ENCODE data around the gene NEK7. TPM values are rescaled to one million over a fixed set of nuclear protein-coding genes. Genes with fewer than 3 reads are reported as not detected.
"Not testable (repeated sequence)": the region's sequence is repeated elsewhere in the genome, so short reads cannot be mapped to it uniquely, and the experiment has no call there.

NEK7 gene
- polyA plus RNA-seq (ENCODE audit: insufficient read depth in 1 of 5, insufficient read length in 5 of 5, low replicate concordance in 1 of 5) = 10 to 100 TPM; 53.9 to 93.2 (median 72.8) TPM
- long read RNA-seq, donor 1, full-length matches to known transcripts = 32 of 32 reads
- long read RNA-seq, donor 1, partial matches to known transcripts = 0 of 32 reads
- long read RNA-seq, donor 1, other reads (novel, unspliced or antisense) = 0 of 32 reads
- long read RNA-seq, donor 2, full-length matches to known transcripts = 7 of 7 reads
- long read RNA-seq, donor 2, partial matches to known transcripts = 0 of 7 reads
- long read RNA-seq, donor 2, other reads (novel, unspliced or antisense) = 0 of 7 reads
- long read RNA-seq, donor 3, full-length matches to known transcripts = 18 of 144 reads
- long read RNA-seq, donor 3, partial matches to known transcripts = 126 of 144 reads
- long read RNA-seq, donor 3, other reads (novel, unspliced or antisense) = 0 of 144 reads
- long read RNA-seq, donor 4, full-length matches to known transcripts = 17 of 17 reads
- long read RNA-seq, donor 4, partial matches to known transcripts = 0 of 17 reads
- long read RNA-seq, donor 4, other reads (novel, unspliced or antisense) = 0 of 17 reads
- long read RNA-seq, donor 5, full-length matches to known transcripts = 17 of 17 reads
- long read RNA-seq, donor 5, partial matches to known transcripts = 0 of 17 reads
- long read RNA-seq, donor 5, other reads (novel, unspliced or antisense) = 0 of 17 reads
- long read RNA-seq, donor 6, full-length matches to known transcripts = 26 of 26 reads
- long read RNA-seq, donor 6, partial matches to known transcripts = 0 of 26 reads
- long read RNA-seq, donor 6, other reads (novel, unspliced or antisense) = 0 of 26 reads
- long read RNA-seq, donor 7, full-length matches to known transcripts = 18 of 18 reads
- long read RNA-seq, donor 7, partial matches to known transcripts = 0 of 18 reads
- long read RNA-seq, donor 7, other reads (novel, unspliced or antisense) = 0 of 18 reads
- long read RNA-seq, donor 8, full-length matches to known transcripts = 10 of 10 reads
- long read RNA-seq, donor 8, partial matches to known transcripts = 0 of 10 reads
- long read RNA-seq, donor 8, other reads (novel, unspliced or antisense) = 0 of 10 reads

DNA sequence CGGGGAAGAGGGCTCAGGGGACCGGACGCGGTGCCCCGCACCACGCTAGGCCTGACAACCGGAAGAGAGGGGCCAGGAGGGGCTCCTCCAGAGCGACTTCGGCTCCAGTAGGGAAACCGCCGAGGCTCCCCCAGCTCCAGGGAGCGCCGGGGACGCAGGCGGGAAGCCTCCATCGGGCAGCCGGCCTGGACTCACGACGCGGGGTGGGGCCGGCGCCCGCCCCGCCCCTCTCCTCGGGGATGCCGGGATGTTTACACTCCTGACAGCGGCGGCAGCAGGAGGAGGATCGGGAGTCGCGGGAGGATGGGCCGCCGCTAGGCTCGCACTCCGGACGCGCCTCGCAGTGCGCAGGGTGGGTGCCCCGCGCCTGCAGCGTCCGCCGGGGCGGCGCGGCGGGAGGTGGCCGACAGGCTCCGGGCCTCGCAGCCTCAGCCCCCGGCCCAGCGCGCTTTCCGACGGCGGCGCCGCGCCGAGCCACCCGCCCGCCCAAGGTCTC, at the start of gene NEK7:
NEK7 (plus strand) TSS at position 254 of the 496 bp plus-strand sequence. CDS start 75,583 bp downstream, outside the sequence.
- DNase-seq = peak; percentile 86 to 87

DNA sequence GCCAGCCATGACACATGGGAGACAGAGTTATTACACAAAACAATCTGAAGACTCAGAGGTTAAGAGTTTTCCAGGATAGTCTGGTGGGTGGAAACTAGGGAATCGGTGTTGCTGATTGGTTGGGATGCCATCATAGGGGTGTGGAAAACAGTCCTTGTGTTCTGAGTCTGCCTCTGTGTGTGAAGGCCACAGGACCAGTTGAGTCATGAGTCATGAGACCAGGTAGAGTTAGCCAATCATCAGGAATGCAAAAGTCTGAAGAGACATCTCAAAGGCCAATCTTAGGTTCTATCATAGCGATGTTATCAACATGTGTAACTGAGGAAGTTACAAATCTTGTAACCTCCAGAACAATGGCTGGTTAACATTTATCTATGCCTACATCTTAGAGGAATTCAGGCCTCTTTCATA, 49.7 kb upstream of the NEK7 start:
- DNase-seq = no peak

DNA sequence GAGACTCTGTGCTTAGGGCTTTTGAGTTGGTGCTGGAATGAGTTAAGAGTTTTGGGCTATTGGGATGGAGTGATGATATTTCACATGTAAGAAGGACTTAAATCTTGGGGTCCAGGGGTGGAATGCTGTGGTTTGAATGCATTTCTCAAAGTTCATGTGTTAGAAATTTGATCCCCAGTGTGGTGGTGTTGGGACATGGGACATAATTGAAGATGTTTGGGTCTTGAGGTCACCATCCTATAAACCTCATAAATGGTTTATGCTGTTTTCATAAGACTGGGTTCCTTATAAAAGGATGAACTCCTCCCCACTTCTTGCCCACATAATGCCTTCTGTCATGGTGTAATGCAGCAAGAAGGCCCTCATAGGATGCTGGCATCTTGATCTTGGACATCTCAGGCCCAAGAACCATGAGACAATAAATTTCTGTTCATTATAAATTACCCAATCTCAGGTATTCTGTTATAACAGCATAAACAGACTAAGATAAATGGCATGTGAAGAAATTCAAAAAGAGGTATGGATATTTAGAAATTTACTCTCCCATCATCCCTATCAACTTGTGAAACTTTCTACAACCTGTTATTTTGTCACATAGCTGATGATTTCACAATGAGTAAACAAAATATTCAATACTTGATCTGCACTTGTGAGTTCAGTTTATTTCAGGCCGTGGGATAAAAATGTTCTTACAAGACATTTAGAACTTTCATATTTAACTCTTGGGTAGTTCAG, 48.0 kb upstream of the NEK7 start:
- DNase-seq = no peak

DNA sequence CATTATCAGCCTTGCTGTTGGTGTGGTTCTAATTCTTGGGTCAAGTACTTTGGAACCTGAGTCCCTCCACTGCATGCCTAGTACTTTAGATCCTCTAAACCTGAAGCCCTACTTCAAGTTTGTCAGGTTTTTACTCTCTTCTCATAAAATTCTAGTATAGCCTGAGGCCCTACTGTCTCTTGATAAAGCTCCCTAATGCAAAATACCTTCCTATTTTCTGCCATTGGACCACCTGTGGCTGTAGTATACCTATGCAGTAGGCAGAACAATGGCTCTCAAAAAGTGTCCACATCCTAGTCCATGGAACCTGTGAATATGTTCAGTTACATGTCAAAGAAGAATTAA, 47.5 kb upstream of the NEK7 start:
- DNase-seq = no peak

- DNase-seq = no peak
Measured at GRCh38 chr1:198113342-198113750, 43.5 kb upstream of the NEK7 start.

GRCh38 chr1:198116069-198116468, 40.7 kb upstream of the NEK7 start:
- DNase-seq = no peak

- DNase-seq = no peak
Measured at GRCh38 chr1:198116469-198116868, 40.3 kb upstream of the NEK7 start.

GRCh38 chr1:198117267-198117666, 39.5 kb upstream of the NEK7 start:
- DNase-seq = no peak

DNA sequence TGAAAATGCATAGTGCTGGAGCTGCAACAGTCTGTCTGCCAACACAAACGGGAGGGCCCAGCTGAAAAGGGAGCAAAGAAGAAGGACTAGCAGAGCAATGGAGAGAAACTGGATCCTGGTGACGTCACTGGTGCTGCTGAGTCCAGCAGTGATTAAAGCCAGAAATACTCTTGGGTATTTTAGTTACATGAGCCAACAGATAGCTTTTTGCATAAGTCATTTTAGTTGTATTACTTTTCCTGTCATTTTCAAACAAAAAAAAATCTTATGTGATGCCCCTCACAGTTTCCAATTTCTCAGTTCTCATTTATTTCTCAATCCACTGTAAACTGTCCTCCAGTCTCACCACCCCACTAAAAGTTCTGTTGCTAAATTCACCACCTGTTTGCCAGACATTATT, 38.7 kb upstream of the NEK7 start:
- DNase-seq = peak; percentile 51 to 59

GRCh38 chr1:198119906-198120305, 36.9 kb upstream of the NEK7 start:
- no peak for DNase-seq

DNA sequence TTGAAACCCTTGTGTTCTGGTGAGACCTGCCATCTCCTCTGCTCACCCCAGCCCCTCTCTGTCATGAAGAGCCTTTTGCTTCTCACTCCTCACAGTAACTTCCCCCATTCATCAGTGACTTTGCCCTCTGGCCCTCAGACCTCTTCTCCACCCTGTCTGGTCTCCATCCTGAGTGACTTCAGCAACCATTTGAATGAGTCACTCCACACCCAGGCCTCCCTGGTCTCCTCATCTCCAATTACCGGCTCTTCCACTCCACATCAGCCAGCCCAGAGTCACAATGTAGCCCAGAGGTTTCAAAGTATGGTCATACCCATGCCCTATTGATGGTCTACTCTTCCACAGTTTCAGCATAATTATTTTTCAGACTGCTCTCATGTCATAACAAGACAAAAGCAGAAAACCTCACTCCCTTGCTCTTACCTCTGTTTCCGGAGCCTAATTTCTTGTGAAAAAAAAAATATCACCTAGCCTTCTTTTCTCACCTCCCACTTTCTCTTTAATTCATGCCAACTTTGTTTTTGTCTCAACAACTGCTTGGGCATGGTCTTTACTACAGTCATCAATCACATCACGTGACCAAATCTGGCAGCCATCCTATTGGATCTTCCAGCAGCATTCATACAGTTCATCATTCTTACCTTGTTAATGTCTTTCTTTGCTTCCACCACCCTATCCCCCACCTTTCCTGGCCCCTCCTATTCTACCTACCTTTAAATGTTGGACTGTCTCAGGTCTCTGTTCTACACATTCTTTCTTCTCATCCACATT, 35.6 kb upstream of the NEK7 start:
- DNase-seq = no peak

DNA sequence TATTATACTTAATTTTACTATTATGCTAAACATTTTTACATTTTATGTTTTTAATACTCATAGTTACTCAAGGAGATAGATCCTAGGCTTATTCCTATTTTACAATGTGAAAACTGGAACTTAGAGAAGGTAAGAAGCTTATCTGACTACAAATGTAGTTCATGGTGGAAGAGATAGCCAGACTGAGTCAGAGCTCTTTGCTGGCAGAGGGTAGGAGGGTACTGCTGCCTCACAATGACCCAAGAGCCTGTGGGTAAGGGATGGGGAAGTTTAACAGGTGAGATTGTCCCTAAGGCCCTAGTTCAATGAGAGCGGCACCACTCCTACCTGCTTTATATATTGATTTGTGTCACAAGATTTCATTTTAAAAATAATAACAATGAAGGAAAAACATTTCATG, 34.1 kb upstream of the NEK7 start:
- no peak for DNase-seq

- DNase-seq = no peak
Measured at GRCh38 chr1:198123133-198123532, 33.7 kb upstream of the NEK7 start.

- DNase-seq = no peak
Measured at GRCh38 chr1:198124673-198125072, 32.1 kb upstream of the NEK7 start.

DNA sequence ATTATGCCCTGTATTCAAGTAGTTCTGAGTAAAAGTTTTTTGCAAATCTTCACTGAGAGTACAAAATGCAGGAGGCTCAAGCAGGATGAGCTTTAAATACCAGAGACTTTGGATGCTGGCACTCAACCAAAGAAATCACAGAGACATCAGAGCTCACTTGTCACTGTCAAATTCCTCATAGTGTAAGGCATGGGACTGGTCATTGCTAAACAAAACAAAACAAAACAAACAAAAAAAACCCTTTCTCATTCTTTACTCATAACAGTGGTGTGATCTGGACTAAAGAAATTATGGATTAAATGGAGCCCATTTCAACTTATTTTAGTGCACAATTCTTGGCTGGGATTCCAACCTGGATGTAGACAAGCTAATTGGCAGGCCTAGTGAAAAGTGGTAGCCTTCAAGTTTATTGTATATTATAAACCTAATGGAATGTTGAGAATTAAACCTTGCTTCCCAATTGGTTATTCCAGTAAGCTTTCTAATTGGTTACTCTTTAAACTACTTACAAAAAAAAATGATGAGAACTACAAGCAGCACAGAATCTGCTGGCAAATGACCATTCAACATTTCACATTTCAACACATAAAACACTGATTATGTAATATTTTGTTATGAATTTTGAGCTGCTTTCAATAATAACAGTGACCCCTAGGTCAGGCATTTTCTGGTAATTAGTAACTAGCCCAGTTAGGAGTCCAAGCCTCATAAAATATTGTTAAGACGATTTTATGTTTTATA, 30.6 kb upstream of the NEK7 start:
- DNase-seq = peak; percentile 30 to 37

- DNase-seq = no peak
Measured at GRCh38 chr1:198128533-198128932, 28.3 kb upstream of the NEK7 start.

GRCh38 chr1:198130053-198130452, 26.7 kb upstream of the NEK7 start:
- not testable (repeated sequence) for DNase-seq

DNA sequence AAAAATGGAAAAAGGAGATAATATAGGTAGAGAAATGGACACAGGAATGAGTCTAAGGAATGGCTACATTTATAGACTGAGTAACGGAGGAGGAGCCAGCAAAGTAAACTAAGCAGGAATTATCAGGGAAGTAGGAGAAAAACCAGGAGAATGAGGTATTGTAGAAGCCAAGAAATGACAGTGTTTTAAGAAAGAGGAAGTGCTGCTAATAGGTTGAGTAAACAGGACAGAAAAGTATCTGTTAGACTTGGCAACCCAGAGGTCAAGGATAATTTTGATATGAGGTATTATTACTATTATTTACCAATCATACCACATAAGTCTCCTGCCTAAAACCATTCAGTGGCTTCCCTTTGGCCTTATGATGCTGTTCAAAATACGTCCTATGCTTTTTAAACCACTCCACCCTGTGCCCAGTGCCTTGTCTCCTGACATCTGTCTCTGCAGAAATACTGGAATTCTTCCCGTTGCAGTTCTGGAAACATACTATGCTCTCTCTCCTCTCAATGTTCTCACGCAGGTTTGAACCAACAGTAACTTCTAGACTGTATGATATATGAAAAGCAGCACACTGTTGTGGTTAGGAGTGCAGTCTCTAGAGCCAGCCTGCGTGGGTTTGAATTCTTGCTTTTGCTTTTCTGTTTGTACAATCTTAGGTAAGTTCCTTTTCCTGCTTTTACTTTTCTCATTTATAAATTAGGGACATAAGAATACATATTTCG, 24.6 kb upstream of the NEK7 start:
- no peak for DNase-seq

DNA sequence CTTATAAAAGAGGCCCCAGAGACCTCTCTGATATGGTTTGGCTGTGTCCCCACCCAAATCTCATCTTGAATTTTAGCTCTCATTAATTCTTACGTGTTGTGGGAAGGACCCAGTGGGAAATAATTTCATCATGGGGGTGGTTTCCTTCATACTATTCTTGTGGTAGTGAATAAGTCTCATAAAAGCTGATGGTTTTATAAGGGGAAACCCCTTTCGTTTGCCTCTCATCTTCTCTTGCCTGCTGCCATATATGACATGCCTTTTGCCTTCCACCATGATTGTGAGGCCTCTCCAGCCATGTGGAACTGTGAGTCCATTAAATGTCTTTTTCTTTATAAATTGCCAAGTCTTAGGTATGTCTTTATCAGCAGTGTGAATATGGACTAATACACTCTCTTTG, 22.5 kb upstream of the NEK7 start:
- no peak for DNase-seq

Measured in right lung (tissue), 10 donors.